Small intestine (tissue), 7 donors: Measurements from ENCODE around the gene BCORL1. TPM values are rescaled to one million over a fixed set of nuclear protein-coding genes. Genes with fewer than 3 reads are reported as not detected.

Experiments used
- DNase-seq, 2 donors: peaks; one replicate each; pipeline versions ENCODE4 v3.0.0 to v3.0.0-alpha.2; 2013
- FAIRE-seq: peaks from 2 replicates; lab custom pipeline; 2012; peaks lifted over from hg19 to GRCh38; lab: Jason Lieb, UNC
- H3K27ac ChIP-seq, 3 donors: one replicate each; pipeline ENCODE4 v1.5.1; 2013; ENCODE audit warnings: low read length in 2 of 3, mild to moderate bottlenecking in 2 of 3, control low read depth in 1 of 3, inconsistent platforms in 1 of 3, low read depth in 1 of 3, moderate library complexity in 1 of 3
- H3K27me3 ChIP-seq, 3 donors: one replicate each; pipeline ENCODE4 v1.6.1; 2013; ENCODE audit warnings: low read length in 3 of 3, inconsistent platforms in 1 of 3; ENCODE audit not compliant: control insufficient read depth in 3 of 3, insufficient read depth in 3 of 3
- H3K36me3 ChIP-seq, 3 donors: one replicate each; pipeline ENCODE4 v1.6.1; 2013; ENCODE audit warnings: low read length in 3 of 3, inconsistent platforms in 1 of 3, low read depth in 1 of 3, mild to moderate bottlenecking in 1 of 3, moderate library complexity in 1 of 3; ENCODE audit not compliant: control insufficient read depth in 3 of 3, insufficient read depth in 2 of 3
- H3K4me1 ChIP-seq, 3 donors: one replicate each; pipeline ENCODE4 v1.6.1; 2013; ENCODE audit warnings: low read length in 2 of 3, inconsistent platforms in 1 of 3, low read depth in 1 of 3, mild to moderate bottlenecking in 1 of 3, moderate library complexity in 1 of 3; ENCODE audit not compliant: control insufficient read depth in 3 of 3, insufficient read depth in 2 of 3
- H3K4me3 ChIP-seq, 3 donors: one replicate each; pipeline ENCODE4 v1.5.1; 2013; ENCODE audit warnings: low read length in 3 of 3, control low read depth in 1 of 3, inconsistent platforms in 1 of 3, low read depth in 1 of 3, mild to moderate bottlenecking in 1 of 3, moderate library complexity in 1 of 3
- H3K9me3 ChIP-seq, 2 donors: one replicate each; pipeline ENCODE4 v1.6.1; 2013; ENCODE audit warnings: low read depth in 1 of 2, low read length in 1 of 2; ENCODE audit not compliant: control insufficient read depth in 2 of 2, insufficient read depth in 1 of 2
- WGBS, 3 donors: extraction: QIAGEN DNeasy Blood & Tissue Kit; methylation state at CpG; one replicate each; pipeline ENCODE4 v1.1.7; 2013; 5-methylcytosine and 5-hydroxymethylcytosine counted together
- polyA plus RNA-seq, 4 donors: library from polyadenylated mRNA; stranded (reverse) in 3 of 4; unstranded in 1 of 4; fragments of 200-250 nt in 3 of 4; fragments of 120-200 nt in 1 of 4; gene quantifications; one replicate each; pipeline versions ENCODE4 v1.2.1 to v1.2.3, GENCODE V29; 2013
- donor health status: healthy with polysubstance abuse.
- donor health status: control.
- donor health status: control.
- donor health status: Bipolar disorder and iron deficiency.
- donor health status: healthy.

Gene BCORL1
- polyA plus RNA-seq, 4 donors, result 1.8 to 22.5 (median 3.2) TPM

DNA sequence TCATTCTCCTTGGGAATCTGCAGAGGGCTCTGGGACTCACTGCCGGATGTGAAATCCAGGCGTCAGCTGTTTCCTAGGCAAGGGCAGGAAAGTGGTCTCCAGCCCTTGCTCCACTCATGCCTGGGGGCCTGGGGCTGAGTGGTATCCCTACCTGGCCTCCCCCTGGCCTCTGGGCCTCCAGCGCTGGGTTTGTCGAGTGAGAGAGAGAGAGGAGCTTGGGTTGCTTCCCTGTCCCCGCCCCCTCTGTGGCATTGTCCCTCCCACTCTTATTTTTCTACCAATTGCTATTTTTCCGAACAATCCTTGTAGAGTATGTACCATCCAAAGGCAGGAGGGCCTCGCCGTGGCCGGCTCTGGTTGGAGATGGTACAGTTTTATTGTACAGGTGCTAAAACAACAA, 74.8 kb downstream of the BCORL1 start:
- H3K4me1 ChIP-seq, result peaks cover 0 to 16% (median 0%) of the 10 kb centered on the region in 3 donors
- H3K4me3 ChIP-seq, result no peak overlapping the region
- FAIRE-seq (no peak), DNase-seq (peak in 1 of 2 donors; percentile 40)
- 79 to 87% (median 81%) methylated on average over 9 of the region's 9 CpGs for WGBS, 3 donors
- H3K27ac ChIP-seq, result no peak overlapping the region
- H3K27me3 ChIP-seq, result no peaks in the 10 kb centered on the region
- H3K9me3 ChIP-seq, result no peaks in the 10 kb centered on the region
- H3K36me3 ChIP-seq, result peaks cover 0 to 34% (median 3%) of the 10 kb centered on the region in 3 donors

DNA sequence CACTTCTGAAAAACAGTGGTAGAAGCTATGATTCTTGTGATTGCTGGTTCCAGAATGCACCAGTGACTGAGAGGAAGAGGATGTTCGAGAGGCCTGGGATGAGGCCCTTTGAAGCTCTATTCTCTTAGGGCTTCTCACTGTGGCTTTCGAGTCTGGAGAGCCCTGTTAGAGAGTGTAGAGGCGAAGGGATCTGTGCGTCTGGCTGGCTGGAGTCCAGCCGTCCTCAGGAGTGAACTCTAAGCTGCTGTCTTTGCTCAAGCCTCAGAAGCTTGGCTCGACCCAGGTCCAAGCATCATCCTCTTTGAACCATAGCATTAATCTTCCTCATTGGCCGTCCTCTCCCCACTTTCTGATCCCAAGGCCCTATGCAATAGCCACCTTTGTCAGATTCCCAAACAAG, 76.2 kb downstream of the BCORL1 start:
- FAIRE-seq (no peak), DNase-seq (no peak)
- H3K27me3 ChIP-seq, result no peaks in the 10 kb centered on the region

DNA sequence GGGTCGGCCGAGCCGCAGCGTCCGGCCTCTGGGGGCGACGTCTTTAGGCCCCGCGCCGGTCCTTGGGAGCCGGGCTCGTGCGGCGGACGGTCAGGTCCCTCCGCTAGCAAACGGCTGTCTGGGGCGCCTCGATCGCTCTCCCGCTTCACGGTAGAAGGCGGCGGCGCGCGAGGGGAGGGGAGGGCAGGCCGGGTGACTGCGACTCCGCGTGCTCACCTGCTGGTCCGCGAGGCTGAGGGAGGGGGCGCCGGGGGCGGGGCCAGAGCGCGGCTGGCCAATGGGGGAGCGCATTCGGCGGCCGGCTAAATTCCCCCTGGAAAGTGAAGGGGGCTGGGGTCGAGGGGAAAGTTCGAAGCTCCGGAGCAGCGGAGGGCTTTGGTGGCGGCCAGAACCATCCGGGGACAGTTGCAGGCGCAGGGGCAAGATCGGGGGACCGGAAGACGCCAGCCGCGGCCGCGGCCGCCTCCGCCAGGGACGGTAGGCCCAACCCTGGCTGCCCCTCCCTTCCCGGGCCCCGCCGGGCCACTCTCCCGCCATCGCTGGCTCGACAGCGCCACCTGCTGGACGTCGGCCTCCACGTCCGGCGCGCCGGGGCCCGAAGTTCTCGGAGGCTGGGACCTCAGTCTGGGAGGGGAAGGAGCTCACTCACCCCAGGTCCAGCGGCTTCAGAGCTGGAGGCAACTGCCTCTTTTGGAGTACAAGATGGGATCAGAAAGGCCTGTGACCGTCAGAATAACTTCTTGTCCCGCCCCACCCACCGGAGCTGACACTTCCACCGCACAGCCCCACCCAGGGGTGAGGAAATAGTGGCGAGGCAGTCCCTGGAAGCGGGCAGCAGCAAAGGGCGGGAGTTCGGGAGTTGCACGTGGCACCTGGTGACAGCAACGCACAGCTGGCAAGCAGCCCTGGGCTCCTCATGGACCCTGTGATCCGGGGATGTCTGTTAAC, 78.0 kb downstream of the BCORL1 start:
- Histone ChIP-seq H3K36me3 (peaks cover 3 to 25% (median 3%) of the 10 kb centered on the region in 3 donors), H3K27ac (peak overlapping the region; percentile 44 to 83 (median 74)), H3K4me3 (peak overlapping the region; percentile 45 to 61 (median 52)), H3K4me1 (peaks cover 0 to 16% (median 0%) of the 10 kb centered on the region in 3 donors), H3K9me3 (no peaks in the 10 kb centered on the region), H3K27me3 (no peaks in the 10 kb centered on the region)
- 1 to 33% (median 2%) methylated on average over 38 to 87 of the region's 87 CpGs for WGBS, 3 donors
- DNase-seq (peak; percentile 73 to 88), FAIRE-seq (no peak)

More for the DNA sequence above, 76.2 kb downstream of the BCORL1 start:
- H3K4me3 ChIP-seq, result no peak overlapping the region
- peaks cover 0 to 20% (median 3%) of the 10 kb centered on the region in 3 donors for H3K36me3 ChIP-seq
- H3K9me3 ChIP-seq, result no peaks in the 10 kb centered on the region
- 73 to 94% (median 76%) methylated on average over 6 to 7 of the region's 7 CpGs for WGBS, 3 donors
- H3K27ac ChIP-seq, result no peak overlapping the region
- H3K4me1 ChIP-seq, result peaks cover 0 to 16% (median 0%) of the 10 kb centered on the region in 3 donors

DNA sequence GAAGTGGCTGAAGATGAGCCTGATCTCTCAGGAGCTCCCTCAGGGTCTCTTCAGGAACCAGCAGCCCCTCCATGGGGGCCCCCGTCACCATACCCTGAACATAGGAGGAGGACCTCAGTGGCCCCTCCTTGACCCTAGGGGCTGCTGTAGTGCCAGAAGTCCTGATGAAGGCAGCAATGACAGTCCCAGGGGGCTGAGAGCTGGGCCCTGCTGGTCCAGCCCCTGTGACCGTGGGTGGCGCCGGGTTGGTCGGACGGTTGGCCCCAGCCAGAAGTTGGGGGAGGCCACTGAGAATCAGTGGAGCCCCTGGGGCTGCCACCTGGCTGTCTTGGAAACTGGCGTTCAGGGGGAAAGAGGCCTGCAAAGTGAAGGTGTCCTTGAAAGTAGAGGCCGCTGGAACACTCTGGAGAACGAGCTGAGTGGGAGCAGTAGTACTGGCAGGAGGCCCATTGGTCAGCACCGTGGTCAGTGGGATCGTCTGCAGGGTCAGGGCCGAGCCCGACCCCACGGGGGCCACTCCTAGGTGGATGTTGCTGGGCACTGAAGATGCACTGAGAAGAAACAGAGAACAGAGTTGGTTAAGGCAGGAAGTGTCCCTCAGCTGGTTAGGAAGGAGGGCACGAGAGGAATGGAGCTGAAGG, 84.7 kb downstream of the BCORL1 start:
- 87 to 88% (median 88%) methylated on average over 12 to 15 of the region's 15 CpGs for WGBS, 3 donors
- H3K9me3 ChIP-seq, result no peaks in the 10 kb centered on the region
- H3K4me1 ChIP-seq, result peaks cover 0 to 21% (median 2%) of the 10 kb centered on the region in 3 donors
- no peak overlapping the region for H3K27ac ChIP-seq
- FAIRE-seq (no peak), DNase-seq (no peak)
- peaks cover 2 to 65% (median 9%) of the 10 kb centered on the region in 3 donors for H3K36me3 ChIP-seq
- H3K27me3 ChIP-seq, result no peaks in the 10 kb centered on the region
- no peak overlapping the region for H3K4me3 ChIP-seq

DNA sequence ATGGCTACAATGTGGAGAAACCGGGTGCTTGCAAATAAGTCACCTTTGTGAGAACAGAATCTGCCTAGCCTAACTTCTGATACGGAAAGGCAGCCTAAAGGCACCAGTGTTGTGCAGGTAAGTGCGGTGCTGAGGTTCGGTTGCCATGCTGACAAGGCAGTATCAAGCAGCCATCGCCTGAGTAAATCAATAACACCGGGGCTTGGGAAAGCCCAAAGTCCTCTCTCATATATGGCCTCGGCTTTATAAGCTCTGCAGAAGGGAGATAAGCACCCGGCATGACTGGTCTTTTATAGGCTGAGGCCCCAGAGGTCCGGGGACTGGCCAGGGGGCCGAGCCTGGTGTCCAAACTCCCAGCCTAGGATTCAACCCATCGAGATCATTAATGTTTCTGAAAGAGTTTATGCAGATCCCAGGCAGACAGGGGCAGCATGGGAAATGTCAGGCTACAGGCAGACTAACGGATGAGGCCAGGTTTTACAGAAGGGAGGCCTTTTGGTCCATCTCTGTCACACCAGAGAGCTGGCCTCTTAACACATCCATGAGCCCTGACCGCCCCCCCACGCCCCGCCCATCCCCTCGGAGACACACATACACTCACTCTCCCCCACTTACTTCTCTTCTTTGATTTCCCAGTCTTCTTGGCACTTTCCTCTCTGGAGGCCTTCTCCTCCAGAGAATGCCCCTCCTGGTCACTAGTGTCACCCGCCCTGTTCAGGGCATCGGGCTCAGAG, 89.3 kb downstream of the BCORL1 start:
- H3K9me3 ChIP-seq, result no peaks in the 10 kb centered on the region
- no peaks in the 10 kb centered on the region for H3K27me3 ChIP-seq
- H3K27ac ChIP-seq, result peak overlapping the region; percentile 44 to 84 (median 45)
- peaks cover 2 to 72% (median 6%) of the 10 kb centered on the region in 3 donors for H3K36me3 ChIP-seq
- FAIRE-seq (no peak), DNase-seq (peak; percentile 88 to 90)
- WGBS, 3 donors, result 24 to 61% (median 26%) methylated on average over 16 to 18 of the region's 18 CpGs
- peaks cover 0 to 30% (median 2%) of the 10 kb centered on the region in 3 donors for H3K4me1 ChIP-seq
- no peak overlapping the region for H3K4me3 ChIP-seq

GRCh38 chrX:130072345-130072740, 89.9 kb downstream of the BCORL1 start:
- 30 to 60% (median 38%) methylated on average over 10 of the region's 10 CpGs for WGBS, 3 donors
- no peak for DNase-seq
- no peaks in the 10 kb centered on the region for H3K9me3 ChIP-seq
- no peak overlapping the region for H3K4me3 ChIP-seq
- peak overlapping the region; percentile 17 to 84 (median 44) for H3K27ac ChIP-seq
- no peak for FAIRE-seq
- H3K27me3 ChIP-seq, result no peaks in the 10 kb centered on the region
- H3K4me1 ChIP-seq, result peaks cover 0 to 30% (median 2%) of the 10 kb centered on the region in 3 donors
- H3K36me3 ChIP-seq, result peaks cover 2 to 69% (median 6%) of the 10 kb centered on the region in 3 donors

DNA sequence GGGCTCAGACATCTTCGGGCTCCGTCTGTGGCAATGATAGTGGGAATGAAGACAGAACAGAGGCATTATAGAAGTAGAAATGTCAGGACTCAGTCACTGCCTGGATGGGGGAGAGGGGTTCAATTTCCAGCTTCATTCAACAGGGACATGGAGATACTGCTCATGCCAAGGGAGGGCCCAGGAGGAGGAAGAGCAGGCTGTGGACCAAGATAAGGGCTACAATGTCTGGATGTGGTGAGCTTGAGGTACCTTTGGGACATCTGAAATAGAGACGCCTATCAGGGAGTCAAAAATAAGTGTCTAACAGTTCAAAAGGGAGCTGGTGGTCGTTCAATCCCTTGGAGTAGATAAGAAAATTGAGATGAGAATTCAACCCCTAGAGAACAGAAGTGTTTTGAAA, 93.3 kb downstream of the BCORL1 start:
- H3K9me3 ChIP-seq, result no peaks in the 10 kb centered on the region
- FAIRE-seq (no peak), DNase-seq (no peak)
- H3K36me3 ChIP-seq, result peaks cover 3 to 57% (median 3%) of the 10 kb centered on the region in 3 donors
- WGBS, 3 donors, result 77 to 80% (median 78%) methylated on average over 4 of the region's 4 CpGs
- no peak overlapping the region for H3K4me3 ChIP-seq
- no peak overlapping the region for H3K27ac ChIP-seq
- H3K4me1 ChIP-seq, result peaks cover 0 to 17% (median 2%) of the 10 kb centered on the region in 3 donors
- no peaks in the 10 kb centered on the region for H3K27me3 ChIP-seq
